ENCODE results near the gene KLHL2.
A peak's percentile ranks its signal among the peaks of the same experiment; 100 is the strongest.
"Not testable (repeated sequence)": the region's sequence is repeated elsewhere in the genome, so short reads cannot be mapped to it uniquely, and the experiment has no call there.

KLHL2 gene

DNA sequence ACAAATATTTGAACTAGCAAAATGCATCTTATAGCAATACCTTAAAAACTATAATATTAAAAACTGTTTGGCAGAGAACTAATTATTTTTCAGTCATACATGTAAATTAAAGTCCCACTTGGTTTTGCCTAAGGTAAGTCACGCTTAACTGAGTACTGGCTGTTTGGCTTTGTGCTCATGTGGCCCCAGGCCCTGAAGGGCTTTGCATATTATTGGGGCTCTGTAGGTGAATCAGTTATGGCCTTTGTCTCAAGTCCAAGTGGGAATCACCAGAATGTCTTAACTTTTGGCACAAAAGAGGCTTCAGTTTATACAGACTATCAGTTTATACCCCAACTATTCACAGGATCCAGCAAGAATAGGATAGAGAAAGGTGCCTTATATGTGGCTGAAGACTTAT lies 29.5 kb downstream of the KLHL2 start:
- not testable (repeated sequence) for DNase-seq

GRCh38 chr4:165238041-165238640 lies 30.8 kb downstream of the KLHL2 start:
- DNase-seq, result peak; percentile 4 to 75

DNA sequence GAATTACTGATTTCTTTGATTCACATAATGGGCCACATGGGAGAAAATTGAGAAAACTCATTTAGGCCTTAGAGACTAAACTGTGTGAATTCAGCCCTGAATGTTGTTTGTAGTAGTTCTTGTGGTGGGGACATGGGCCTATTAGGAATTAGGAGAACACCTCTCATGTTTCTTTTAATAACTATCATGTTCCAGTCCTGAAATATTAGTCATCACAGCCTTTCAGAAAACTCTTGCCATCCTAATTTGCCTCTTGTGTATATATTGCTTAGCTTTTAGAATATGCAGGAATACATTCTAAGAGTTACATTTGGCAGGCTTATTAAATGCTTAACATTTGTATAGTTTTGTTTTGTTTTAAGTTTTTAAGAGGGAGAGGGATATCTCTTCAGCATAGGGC lies 33.4 kb downstream of the KLHL2 start:
- not testable (repeated sequence) for DNase-seq

DNA sequence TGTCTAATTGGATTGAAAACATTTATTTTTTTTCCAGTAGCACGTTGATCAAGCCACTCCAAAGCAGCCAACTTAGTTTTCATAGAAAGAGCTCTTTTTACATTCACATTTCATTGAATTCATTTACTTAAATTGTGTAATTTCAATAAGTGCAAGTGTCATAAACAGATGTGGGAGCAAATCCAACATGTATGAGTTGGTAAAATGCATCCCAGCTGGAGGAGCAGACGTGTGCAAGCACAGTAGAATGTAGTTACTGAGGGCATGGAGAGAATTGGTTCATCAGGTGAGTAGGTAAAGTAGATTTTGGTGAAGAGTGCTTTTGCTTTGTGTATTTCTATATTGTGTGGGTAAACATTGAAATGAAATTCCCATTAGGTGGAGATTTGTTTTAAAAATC lies 36.8 kb downstream of the KLHL2 start:
- DNase-seq, result not testable (repeated sequence)

- DNase-seq, result not testable (repeated sequence)
Measured at GRCh38 chr4:165244587-165245186, 37.3 kb downstream of the KLHL2 start.

GRCh38 chr4:165248102-165248501 lies 40.7 kb downstream of the KLHL2 start:
- no peak for DNase-seq

DNA sequence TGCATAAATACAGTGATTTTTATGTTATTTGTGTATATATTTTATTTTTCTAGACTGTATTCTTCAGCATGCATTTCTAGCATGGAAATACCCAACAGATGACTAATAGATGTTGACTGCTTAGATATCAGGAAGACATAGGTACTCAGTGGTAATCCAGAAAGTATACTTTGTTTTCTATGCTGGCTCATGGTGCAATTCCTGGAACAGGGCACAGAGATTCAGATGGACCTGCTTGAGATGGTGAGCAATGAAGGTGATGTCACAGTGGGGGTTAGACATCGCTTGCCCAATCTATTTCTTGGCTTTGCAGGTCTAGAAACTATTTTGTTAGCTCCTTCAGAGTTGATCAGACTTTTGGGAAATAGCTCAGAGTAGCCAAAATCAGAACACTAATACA lies 41.5 kb downstream of the KLHL2 start:
- not testable (repeated sequence) for DNase-seq

DNA sequence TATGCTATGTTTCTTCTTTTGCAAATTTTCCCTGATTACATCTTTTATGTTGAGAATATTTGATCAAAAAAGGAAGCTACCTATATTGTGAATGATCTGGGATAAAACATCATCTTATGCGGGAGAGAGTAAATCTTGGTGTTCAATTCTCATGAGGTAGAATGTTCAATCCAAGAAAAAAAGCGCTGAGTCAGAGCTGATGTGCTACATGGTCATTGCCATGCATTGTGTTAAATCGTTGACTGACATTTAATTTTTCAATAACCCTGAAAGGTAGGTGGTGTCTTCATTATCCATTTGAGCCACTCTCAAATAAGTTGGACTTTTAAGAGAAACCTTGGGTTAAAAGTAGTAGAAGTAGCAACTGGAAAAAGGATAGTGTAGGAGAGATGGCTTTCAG lies 47.4 kb downstream of the KLHL2 start:
- DNase-seq, result not testable (repeated sequence)

DNA sequence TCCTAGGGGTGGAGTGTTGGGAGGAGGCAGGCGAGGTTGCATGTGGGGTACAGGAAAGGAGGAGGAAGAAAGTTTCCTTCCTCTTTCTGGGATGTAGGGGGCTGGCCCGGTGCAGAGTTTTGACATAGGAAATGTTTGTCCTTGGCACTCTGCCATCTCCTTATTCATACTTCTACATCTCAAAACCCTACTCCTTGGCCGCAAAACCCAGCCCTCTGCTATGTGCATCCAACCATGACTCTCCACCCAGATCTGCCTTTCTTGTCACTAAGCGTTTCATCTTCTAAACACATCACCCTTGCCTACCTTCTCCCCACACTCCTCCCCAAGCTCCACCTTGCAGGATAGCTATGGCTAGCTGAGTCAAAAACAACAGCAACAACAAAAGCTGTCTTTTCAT lies 48.1 kb downstream of the KLHL2 start:
- DNase-seq, result not testable (repeated sequence)

- DNase-seq, result peak in 1 of 2 experiments; percentile 0
Measured at GRCh38 chr4:165256074-165256659, 48.8 kb downstream of the KLHL2 start.

GRCh38 chr4:165259776-165260175 lies 52.4 kb downstream of the KLHL2 start:
- DNase-seq, result not testable (repeated sequence)

DNA sequence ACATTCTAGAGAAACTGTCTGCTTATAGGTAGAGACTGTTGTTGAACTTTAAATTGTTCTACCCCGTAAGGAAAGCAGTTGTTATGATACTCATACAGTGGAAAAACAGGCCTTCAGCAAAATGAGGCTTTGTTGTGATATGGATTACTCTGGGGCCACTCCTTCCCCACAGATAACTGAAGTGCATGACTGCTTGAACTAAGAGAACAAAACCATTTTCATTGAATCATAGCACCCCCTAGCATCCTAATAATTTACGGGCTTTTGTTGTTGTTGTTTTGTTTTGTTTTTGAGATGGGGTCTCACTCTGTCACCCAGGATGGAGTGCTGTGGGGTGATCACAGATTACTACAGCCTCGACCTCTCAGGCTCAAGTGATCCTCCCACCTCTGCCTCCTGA lies 54.9 kb downstream of the KLHL2 start:
- DNase-seq, result not testable (repeated sequence)

GRCh38 chr4:165263466-165263865 lies 56.1 kb downstream of the KLHL2 start:
- not testable (repeated sequence) for DNase-seq

GRCh38 chr4:165269931-165270330 lies 62.6 kb downstream of the KLHL2 start:
- not testable (repeated sequence) for DNase-seq

GRCh38 chr4:165273443-165273842 lies 66.1 kb downstream of the KLHL2 start:
- DNase-seq, result not testable (repeated sequence)

DNA sequence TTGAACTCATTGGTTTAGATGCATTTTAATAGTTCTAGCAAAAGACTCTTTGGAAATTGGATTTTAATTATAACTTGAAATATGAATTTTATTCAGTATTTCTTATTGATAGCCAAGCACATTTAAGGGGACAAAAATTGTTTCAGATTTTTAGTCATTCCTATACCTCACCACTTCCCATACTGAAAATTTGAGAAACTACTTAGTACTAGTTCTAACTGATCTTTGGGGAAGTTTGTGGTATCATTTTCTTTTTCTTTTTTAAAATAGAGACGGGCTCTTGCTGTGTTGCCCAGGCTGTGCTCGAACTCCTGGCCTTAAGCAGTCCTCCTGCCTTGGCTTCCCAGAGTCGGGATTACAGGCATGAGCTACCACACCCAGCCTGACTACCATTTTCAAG lies 68.0 kb downstream of the KLHL2 start:
- not testable (repeated sequence) for DNase-seq

DNA sequence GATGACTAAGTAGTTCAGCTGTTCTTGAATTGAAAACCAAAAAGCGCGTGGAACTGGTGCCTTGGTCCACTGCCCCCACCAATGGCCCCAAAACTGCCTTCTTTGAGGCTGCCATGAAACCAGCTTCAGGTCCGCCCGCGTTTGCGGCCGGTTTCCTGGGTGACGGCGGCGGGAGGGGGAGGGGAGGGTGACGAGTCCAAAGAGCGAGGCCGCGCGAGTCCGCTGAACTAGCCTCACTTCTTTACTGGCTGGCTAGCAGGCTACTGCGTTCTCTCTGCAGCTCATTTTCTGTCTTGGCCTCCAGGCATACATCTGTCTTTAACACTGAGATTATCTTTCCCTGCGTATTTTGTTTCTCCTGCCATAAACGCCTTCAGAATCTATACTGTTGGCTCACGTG lies 72.2 kb downstream of the KLHL2 start:
- DNase-seq, result not testable (repeated sequence)

GRCh38 chr4:165284697-165285096 lies 77.3 kb downstream of the KLHL2 start:
- not testable (repeated sequence) for DNase-seq

- DNase-seq, result not testable (repeated sequence)
Measured at GRCh38 chr4:165286619-165287340, 79.4 kb downstream of the KLHL2 start.

DNA sequence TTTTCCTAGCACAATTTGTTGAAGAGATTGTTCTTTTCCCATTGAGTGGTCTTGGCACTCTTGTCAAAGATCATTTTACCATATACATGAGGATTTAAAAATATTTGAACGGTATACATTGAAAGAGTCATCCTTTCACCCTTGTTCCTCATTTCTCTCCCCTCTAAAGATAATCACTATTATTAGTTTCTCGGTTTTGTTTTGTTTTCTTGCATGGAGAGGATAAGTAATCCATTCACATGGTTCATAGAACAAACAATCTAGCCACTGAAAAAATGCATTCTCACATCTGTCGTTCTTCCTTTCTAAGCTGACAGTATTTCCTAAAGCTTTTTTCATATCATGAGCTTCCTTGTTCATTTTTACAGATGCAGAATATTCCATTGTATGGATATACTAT lies 80.9 kb downstream of the KLHL2 start:
- no peak for DNase-seq

- DNase-seq, result no peak
Measured at GRCh38 chr4:165288639-165289422, 81.5 kb downstream of the KLHL2 start.

- DNase-seq, result no peak
Measured at GRCh38 chr4:165289423-165289785, 82.0 kb downstream of the KLHL2 start.

GRCh38 chr4:165293061-165293460 lies 85.7 kb downstream of the KLHL2 start:
- DNase-seq, result no peak
